Stimulated activated CD8-positive, alpha-beta memory T cell treated with anti-CD3 and anti-CD28 coated beads, Interleukin-12 subunit alpha, Interleukin-12 subunit beta, amount 100 ng/mL, for 24 hours (primary cell): ENCODE data around the gene SNED1.

ENCODE experiments used
- DNase-seq: peaks from one replicate; pipeline ENCODE4 v3.0.0-alpha.2; 2020; ENCODE audit errors: extremely low read depth

Gene SNED1

DNA sequence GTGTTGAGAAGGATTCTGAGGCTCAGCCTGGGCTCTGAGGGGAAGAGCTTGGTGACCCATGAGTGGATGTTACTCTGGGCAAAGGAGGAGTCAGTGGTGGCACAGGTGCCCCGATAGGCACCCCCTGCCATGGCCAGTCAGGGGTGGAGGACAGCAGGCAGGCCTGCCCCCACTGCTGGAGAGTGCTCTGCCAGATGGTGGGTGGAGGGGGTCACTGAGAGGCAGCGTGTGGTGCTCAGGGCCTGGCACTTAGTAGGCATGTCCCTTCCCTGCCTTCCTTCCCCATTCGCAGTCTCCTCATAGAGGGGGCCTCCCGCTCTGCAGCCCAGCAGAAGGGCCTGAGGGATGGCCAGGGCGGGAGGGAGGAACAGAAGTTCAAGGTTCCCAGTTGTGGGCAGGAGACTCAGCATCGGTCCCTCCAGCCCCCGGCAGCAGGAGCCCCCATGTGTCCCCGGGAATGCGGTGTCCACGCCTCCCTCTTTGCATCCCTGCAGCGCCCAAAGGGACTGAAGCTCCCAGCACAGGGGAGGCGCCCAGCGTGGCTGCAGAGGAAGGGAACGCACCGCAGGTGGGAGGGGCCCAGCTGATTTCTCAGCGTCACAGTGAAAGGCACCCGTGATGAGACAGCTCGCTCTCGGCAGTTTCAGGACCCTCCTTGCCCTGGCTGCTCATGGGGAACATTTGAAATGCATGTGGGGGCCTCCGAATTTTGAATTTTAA lies 5.7 kb upstream of the SNED1 start:
- DNase-seq, result no peak

- no peak for DNase-seq
Measured at GRCh38 chr2:240993446-240994170, 4.8 kb upstream of the SNED1 start.

GRCh38 chr2:240994171-240994896 lies 4.1 kb upstream of the SNED1 start:
- no peak for DNase-seq

DNA sequence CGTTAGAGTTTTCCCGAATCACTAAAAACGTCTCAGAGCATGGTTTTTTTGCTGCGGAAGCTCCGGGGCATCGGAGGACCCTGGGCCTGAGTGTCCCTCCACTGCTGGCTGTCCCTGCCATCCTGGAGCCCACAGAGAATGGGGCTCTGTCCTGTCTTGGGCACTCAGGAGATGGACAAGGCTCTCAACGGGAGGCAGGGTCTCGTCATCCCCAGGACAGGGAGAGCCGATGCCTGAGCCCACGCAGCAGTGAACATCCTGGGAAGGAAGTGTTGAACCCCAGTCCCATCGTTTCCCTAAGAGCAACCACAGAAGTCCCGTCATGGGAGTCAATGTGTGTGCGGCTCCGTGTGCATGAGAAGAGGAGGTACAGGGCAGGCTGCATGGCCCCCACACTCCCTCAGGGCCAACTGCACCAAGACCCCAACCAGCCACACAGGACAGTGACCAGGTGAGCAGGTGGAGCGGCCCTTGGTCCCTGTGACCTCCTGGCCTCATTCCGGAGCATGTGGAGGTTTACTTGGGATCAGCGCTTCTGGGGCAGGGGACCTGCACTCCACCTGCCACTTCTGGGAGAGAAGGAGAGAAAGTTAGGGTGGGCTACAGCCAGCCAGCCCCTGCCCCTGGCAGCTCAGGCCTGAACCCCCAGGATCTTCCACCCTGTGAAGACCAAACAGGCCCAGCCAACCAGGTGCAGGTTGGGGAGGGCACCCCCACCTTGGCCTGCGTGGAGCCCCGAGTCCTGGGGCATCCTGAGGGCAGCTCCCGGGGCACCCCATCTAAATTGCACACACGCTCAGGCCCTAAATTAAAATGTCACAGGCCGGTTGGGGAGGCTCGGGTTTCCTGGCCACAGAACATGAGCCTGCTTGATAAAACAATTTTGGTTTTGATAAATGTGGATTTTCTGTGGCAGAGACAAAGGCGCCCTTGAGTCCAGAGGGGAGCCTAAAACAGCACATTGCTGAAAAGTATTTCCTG lies 3.1 kb upstream of the SNED1 start:
- DNase-seq, result no peak

GRCh38 chr2:240996161-240996833 lies 2.1 kb upstream of the SNED1 start:
- no peak for DNase-seq

DNA sequence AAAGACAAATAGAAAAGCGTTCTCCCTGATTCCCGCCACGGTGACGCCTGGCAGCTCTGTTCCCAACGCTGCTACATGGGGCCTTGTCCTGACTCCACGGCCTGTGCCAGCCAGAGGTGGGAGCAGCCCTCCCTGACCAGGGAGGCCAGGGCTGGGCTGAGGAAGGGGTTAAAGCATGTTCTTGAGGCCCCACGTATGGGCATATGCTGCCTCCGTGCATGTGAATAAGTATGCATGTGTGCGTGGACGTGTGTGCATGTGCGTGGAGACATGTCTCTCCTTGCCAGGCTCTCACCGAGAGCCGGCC lies 1.6 kb upstream of the SNED1 start:
- no peak for DNase-seq

DNA sequence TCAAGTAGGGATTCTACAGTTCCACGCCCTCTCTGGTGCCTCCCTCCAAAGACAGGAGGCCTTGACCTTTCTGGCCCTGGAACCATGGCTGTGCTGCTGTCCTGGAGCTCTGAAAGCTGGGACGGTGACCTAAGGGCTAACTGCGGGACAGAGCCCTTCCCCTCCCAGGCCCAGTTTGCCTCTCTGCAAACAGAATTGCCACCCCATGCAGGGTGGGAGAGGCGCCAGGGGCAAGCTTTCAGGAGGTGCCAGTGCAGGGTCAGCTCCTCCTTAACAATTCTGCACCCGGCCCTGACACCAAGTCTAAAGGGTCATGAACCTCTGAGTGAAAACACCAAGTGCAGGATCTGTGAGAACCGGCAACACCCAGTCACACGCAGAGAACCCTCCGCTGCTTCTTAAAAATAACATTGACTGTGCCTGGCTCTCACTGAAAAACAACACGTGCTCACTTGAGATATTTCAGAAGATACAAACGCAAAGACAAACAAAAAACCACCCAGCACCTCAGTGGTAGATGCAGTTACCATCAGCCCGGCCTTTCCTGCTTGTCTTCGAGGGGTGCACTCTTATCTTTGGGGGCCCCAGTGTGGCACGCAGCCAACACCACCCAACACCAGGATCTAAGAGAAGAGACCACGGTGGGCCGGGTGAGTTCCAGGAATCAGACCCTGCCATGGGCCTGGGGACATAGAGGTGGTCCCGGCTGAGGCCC lies 1.1 kb upstream of the SNED1 start:
- no peak for DNase-seq

DNA sequence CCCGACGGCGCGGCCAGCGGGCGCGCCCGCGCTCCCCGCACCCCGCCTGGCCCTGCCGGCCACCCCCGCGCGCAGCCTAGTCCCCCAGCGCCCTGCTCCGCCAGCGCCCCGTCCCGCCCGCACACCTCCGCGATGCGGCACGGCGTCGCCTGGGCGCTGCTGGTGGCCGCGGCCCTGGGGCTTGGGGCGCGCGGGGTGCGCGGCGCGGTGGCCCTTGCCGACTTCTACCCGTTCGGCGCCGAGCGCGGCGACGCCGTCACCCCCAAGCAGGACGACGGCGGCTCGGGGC lies 232 bp downstream of the SNED1 start:
- no peak for DNase-seq

- no peak for DNase-seq
Measured at GRCh38 chr2:240998995-240999791, 775 bp downstream of the SNED1 start.

- DNase-seq, result no peak
Measured at GRCh38 chr2:240999873-241000541, 1.6 kb downstream of the SNED1 start.

GRCh38 chr2:241000831-241001321 lies 2.5 kb downstream of the SNED1 start:
- no peak for DNase-seq

GRCh38 chr2:241001413-241002274 lies 3.2 kb downstream of the SNED1 start:
- no peak for DNase-seq

DNA sequence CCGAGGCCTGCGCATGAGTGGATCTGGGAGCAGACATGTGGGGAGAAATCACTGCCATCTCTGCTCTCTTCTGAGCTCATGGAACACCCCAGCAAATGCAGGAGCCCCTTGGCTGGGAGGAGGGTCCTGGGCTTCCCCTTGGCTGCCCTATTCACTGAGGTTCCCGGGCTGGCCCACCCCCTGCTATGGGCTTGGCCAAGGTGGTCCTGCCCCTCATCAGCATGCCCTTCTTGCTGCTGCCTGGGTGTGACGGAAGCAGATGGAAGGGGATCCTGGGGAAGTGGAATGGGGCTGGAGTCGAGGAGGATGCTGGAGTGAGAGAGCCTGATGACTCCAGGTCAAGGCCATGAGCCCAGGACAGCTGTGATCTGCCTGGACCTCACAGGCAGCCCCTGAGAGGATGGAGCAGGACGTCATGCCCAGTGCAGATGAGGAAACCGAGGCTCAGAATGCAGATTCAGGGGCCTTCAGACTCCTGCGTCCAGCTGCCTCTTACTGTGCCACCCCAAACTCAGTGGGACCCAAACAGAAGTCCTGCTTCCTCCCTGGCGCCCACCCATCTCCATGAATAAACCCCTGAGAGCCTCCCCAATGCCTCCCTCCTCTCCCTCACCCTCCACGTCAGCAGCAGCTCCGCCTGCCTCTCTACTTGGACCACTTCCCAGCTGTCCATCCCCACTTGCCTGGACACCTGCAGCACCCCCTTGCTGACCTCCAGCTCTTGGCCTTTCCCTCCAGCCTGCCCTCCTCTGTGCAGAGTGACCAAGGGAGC lies 4.0 kb downstream of the SNED1 start:
- no peak for DNase-seq

DNA sequence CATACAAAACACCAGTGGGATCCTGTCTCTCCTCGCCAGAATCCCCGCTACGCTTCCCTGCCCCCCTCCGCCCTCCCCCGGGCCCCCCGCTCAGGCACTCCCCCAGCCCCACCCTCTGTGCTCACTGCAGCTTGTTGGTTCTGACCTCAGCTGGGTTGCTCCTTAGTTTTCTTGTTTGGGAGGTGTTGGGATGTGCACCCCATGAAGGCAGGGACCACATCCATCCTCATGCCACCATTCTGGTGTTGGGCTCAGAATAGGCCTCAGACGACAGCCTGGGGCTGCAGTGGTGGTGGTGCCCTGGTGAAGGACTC lies 4.6 kb downstream of the SNED1 start:
- DNase-seq, result no peak

DNA sequence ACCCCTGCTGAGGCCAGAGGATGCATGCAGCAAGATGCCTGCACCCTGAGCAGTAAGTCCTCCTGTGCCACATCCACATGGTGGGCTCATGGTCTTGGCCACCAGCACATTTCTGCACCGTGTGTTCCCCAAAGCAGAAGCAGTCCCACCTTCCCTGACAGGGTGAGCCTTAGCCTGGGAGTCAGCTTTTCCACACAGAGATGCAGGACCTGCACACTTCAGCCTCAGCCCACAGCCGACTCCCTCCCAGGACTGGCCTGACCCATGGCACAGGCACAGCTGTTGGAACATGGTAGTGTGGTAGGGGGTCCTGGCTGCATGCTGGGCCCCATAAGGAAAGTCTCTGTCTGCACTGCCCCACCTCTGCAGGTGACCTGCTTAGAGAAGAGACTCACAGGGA lies 5.0 kb downstream of the SNED1 start:
- no peak for DNase-seq

- DNase-seq, result no peak
Measured at GRCh38 chr2:241003830-241004564, 5.6 kb downstream of the SNED1 start.

- DNase-seq, result no peak
Measured at GRCh38 chr2:241005569-241005968, 7.2 kb downstream of the SNED1 start.
